OCI-LY7 (cell line): ENCODE measurements around the gene SLX4IP. TPM values are rescaled to one million over a fixed set of nuclear protein-coding genes. Genes with fewer than 3 reads are reported as not detected.

Experiments used
- BruUV-seq: library from RNA; stranded (reverse); fragments of 400-500 nt; replicated peaks from 2 replicates; lab custom pipeline; 2021; lab: Mats Ljungman, UMichigan
- CTCF ChIA-PET: fragments of 300-600 bp; sonication (Branson Sonifier 250); formaldehyde crosslinking; loops from one replicate; lab custom pipeline; 2022; ENCODE audit warnings: antibody characterized with exemption; ENCODE audit not compliant: unreplicated experiment; lab: Charles Lee
- POLR2A ChIA-PET: fragments of 300-600 bp; sonication (Branson Sonifier 250); formaldehyde crosslinking; loops from one replicate; lab custom pipeline; 2022; ENCODE audit warnings: antibody characterized with exemption; lab: Charles Lee
- DNase-seq: peaks from one replicate; pipeline ENCODE4 v3.0.0-alpha.2; 2015; ENCODE audit warnings: low spot score
- H2AFZ ChIP-seq: fragments of 200-600 bp; sonication (generic), shearing (Covaris generic); 2 replicates; pipeline ENCODE4 v1.6.1; 2014; ENCODE audit warnings: mild to moderate bottlenecking, antibody characterized with exemption, low read length, moderate library complexity
- H3K27ac ChIP-seq: fragments of 200-600 bp; sonication (generic); 2 replicates; pipeline ENCODE4 v1.5.1; 2014; ENCODE audit warnings: mixed run types, low read depth, mild to moderate bottlenecking, moderate library complexity, low read length, inconsistent platforms; ENCODE audit not compliant: poor library complexity, severe bottlenecking
- H3K36me3 ChIP-seq: fragments of 200-600 bp; sonication (generic); 2 replicates; pipeline ENCODE4 v1.6.1; 2014; ENCODE audit warnings: mild to moderate bottlenecking, antibody characterized with exemption, low read length, moderate library complexity, mixed read lengths; ENCODE audit not compliant: insufficient read depth
- H3K4me1 ChIP-seq: fragments of 200-600 bp; sonication (generic); 2 replicates; pipeline ENCODE4 v1.5.1; 2014; ENCODE audit warnings: mild to moderate bottlenecking, low read length; ENCODE audit not compliant: insufficient read depth, poor library complexity, severe bottlenecking
- H3K4me2 ChIP-seq: fragments of 200-600 bp; sonication (generic); 2 replicates; pipeline ENCODE4 v1.6.1; 2014; ENCODE audit warnings: mild to moderate bottlenecking, low read length
- H3K4me3 ChIP-seq: fragments of 200-600 bp; sonication (generic); 2 replicates; pipeline ENCODE4 v1.5.1; 2014; ENCODE audit warnings: mild to moderate bottlenecking, low read depth, low read length; ENCODE audit not compliant: poor library complexity, severe bottlenecking
- H3K79me2 ChIP-seq: fragments of 200-600 bp; sonication (generic); 2 replicates; pipeline ENCODE4 v1.6.1; 2016; ENCODE audit warnings: low read depth, mild to moderate bottlenecking, low read length, moderate library complexity, mixed read lengths; ENCODE audit not compliant: insufficient read depth
- H3K9me2 ChIP-seq: fragments of 200-600 bp; sonication (generic); 2 replicates; pipeline ENCODE4 v1.6.1; 2016; ENCODE audit warnings: mild to moderate bottlenecking, low read length, mixed read lengths; ENCODE audit not compliant: insufficient read depth
- H3K9me3 ChIP-seq: fragments of 200-600 bp; sonication (generic); 2 replicates; pipeline ENCODE4 v1.6.1; 2014; ENCODE audit warnings: mild to moderate bottlenecking, mixed run types, low read length, mixed read lengths
- H4K20me1 ChIP-seq: fragments of 200-600 bp; sonication (generic); 2 replicates; pipeline ENCODE4 v1.6.1; 2014; ENCODE audit warnings: mild to moderate bottlenecking, antibody characterized with exemption, low read length, moderate library complexity, mixed read lengths; ENCODE audit not compliant: insufficient read depth
- EZH2phosphoT487 ChIP-seq: fragments of 200-600 bp; sonication (generic); IDR thresholded peaks from 2 replicates; pipeline ENCODE4 v1.6.1; 2018; ENCODE audit warnings: low read depth, borderline replicate concordance, mild to moderate bottlenecking, mixed run types, antibody characterized with exemption, low read length, moderate library complexity, mixed read lengths
- intact Hi-C: fragments of 100-400 bp; cut with micrococcal nuclease; formaldehyde crosslinking; loops from one replicate; pipeline ENCODE4 v1.10.0; 2022; ENCODE audit not compliant: unreplicated experiment
- total RNA-seq, 2 experiments: library from RNA; depleted of rRNA in 1 of 2; stranded (reverse); fragments of >200 nt in 1 of 2; shearing (Covaris generic) in 1 of 2; gene quantifications; 2 replicates each; pipeline ENCODE4 v1.2.3, GENCODE V29; 2014 to 2022
- TF ChIP-seq, protein P1 (sequence below): fragments of 200-600 bp; sonication (generic); conservative IDR thresholded peaks from 2 replicates; pipeline ENCODE4 v1.5.1; 2014; ENCODE audit warnings: mild to moderate bottlenecking, antibody characterized with exemption, low read length, moderate library complexity, mixed read lengths

SLX4IP gene
- total RNA-seq, 2 experiments from 2014 or later = 4.1 to 9.2 TPM

GRCh38 chr20:10596710-10597121 is 161.6 kb downstream of the SLX4IP start:
- no peak overlapping the region for H3K27ac ChIP-seq
- no peaks in the 10 kb centered on the region for H4K20me1 ChIP-seq
- DNase-seq = no peak
- TF ChIP-seq EZH2phosphoT487 = no peak
- TF ChIP-seq, protein P1, sequence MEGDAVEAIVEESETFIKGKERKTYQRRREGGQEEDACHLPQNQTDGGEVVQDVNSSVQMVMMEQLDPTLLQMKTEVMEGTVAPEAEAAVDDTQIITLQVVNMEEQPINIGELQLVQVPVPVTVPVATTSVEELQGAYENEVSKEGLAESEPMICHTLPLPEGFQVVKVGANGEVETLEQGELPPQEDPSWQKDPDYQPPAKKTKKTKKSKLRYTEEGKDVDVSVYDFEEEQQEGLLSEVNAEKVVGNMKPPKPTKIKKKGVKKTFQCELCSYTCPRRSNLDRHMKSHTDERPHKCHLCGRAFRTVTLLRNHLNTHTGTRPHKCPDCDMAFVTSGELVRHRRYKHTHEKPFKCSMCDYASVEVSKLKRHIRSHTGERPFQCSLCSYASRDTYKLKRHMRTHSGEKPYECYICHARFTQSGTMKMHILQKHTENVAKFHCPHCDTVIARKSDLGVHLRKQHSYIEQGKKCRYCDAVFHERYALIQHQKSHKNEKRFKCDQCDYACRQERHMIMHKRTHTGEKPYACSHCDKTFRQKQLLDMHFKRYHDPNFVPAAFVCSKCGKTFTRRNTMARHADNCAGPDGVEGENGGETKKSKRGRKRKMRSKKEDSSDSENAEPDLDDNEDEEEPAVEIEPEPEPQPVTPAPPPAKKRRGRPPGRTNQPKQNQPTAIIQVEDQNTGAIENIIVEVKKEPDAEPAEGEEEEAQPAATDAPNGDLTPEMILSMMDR = no peak
- H3K4me2 ChIP-seq = no peak overlapping the region
- H3K9me2 ChIP-seq = no peaks in the 10 kb centered on the region
- CTCF ChIA-PET = no interaction called here
- H3K4me3 ChIP-seq = no peak overlapping the region
- H2AFZ ChIP-seq = no peak overlapping the region
- intact Hi-C loops = no loop called here
- no peaks in the 10 kb centered on the region for H3K4me1 ChIP-seq
- no peaks in the 10 kb centered on the region; the same call in 1 of the 2 replicates for H3K36me3 ChIP-seq
- BruUV-seq = no TSS peak
- H3K9me3 ChIP-seq = no peaks in the 10 kb centered on the region
- no peaks in the 10 kb centered on the region for H3K79me2 ChIP-seq
- POLR2A ChIA-PET = interaction anchor here (0.5 kb wide), 1 partner anchor 125 kb away, joined by 3 read pairs; no protein-coding TSS in a partner anchor

GRCh38 chr20:10597637-10598036 is 162.5 kb downstream of the SLX4IP start:
- no peaks in the 10 kb centered on the region for H3K9me3 ChIP-seq
- H3K4me2 ChIP-seq = no peak overlapping the region
- intact Hi-C loops = no loop called here
- BruUV-seq = no TSS peak
- no peak overlapping the region for H3K4me3 ChIP-seq
- POLR2A ChIA-PET = no interaction called here
- no peaks in the 10 kb centered on the region for H4K20me1 ChIP-seq
- H3K79me2 ChIP-seq = no peaks in the 10 kb centered on the region
- no peak for DNase-seq
- TF ChIP-seq, protein P1 = no peak
- TF ChIP-seq EZH2phosphoT487 = no peak
- no peak overlapping the region for H3K27ac ChIP-seq
- H3K4me1 ChIP-seq = no peaks in the 10 kb centered on the region
- CTCF ChIA-PET = no interaction called here
- H3K36me3 ChIP-seq = no peaks in the 10 kb centered on the region; the same call in 1 of the 2 replicates
- no peak overlapping the region for H2AFZ ChIP-seq
- H3K9me2 ChIP-seq = no peaks in the 10 kb centered on the region

- POLR2A ChIA-PET = interaction anchor here (0.7 kb wide), 1 partner anchor 40 kb away, joined by 3 read pairs; no protein-coding TSS in a partner anchor
- no peaks in the 10 kb centered on the region for H3K4me1 ChIP-seq
- no peaks in the 10 kb centered on the region for H3K9me2 ChIP-seq
- no peak overlapping the region for H3K4me2 ChIP-seq
- no TSS peak for BruUV-seq
- no peak overlapping the region for H3K4me3 ChIP-seq
- TF ChIP-seq, protein P1 = no peak
- TF ChIP-seq EZH2phosphoT487 = no peak
- DNase-seq = no peak
- H3K36me3 ChIP-seq = no peaks in the 10 kb centered on the region; the same call in 1 of the 2 replicates
- no peaks in the 10 kb centered on the region for H3K9me3 ChIP-seq
- H3K27ac ChIP-seq = no peak overlapping the region
- H2AFZ ChIP-seq = no peak overlapping the region
- H4K20me1 ChIP-seq = no peaks in the 10 kb centered on the region
- CTCF ChIA-PET = no interaction called here
- intact Hi-C loops = no loop called here
- H3K79me2 ChIP-seq = no peaks in the 10 kb centered on the region
These were observed 167.2 kb downstream of the SLX4IP start for GRCh38 chr20:10602221-10602871.
